ENCODE measurements around the gene DNAJC6. TPM values are rescaled to one million over a fixed set of nuclear protein-coding genes. Genes with fewer than 3 reads are reported as not detected.

DNAJC6 gene
- total RNA-seq, 1 donor from 2014 or later, result 16.7 TPM

- TF ChIP-seq CTCF (IDR thresholded peaks at IDR 0.05), result no peak
- H3K27ac Mint-ChIP-seq (ENCODE audit: unreplicated experiment), result no peak overlapping the region
- no peaks in the 10 kb centered on the region for H3K36me3 Mint-ChIP-seq (ENCODE audit: low read depth)
- no peaks in the 10 kb centered on the region for H3K27me3 Mint-ChIP-seq (ENCODE audit: low read depth)
- DNase-seq (ENCODE audit: low spot score), result no peak
- no peaks in the 10 kb centered on the region for H3K9me3 Mint-ChIP-seq (ENCODE audit: low read depth)
- H3K4me1 Mint-ChIP-seq (ENCODE audit: low read depth), result peaks cover 17% of the 10 kb centered on the region
- H3K4me3 Mint-ChIP-seq (ENCODE audit: unreplicated experiment), result no peak overlapping the region
Observed at GRCh38 chr1:65311760-65312159, 2.4 kb downstream of the DNAJC6 start.

DNA sequence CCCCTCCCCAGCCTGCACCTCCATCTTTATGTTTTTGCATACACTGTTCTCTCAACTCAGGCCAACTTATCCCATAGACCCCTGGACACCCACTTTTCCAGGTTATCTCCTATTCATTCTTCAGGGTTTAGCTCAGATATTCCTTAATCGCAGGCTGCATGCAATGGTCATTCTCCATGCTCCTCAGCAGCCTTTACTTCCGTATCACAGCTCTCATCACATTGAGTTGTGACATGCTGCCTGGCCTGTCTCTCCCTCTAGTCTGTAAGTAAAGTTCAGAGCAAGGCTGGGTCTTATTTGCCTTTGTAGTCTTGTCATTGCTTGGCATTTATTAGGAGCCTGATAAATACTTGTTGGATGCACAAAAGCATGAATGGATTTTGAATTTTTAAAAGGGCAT lies 6.9 kb downstream of the DNAJC6 start:
- Mint-ChIP-seq H3K36me3 (ENCODE audit: low read depth) (peaks cover 5% of the 10 kb centered on the region), H3K27ac (ENCODE audit: unreplicated experiment) (no peak overlapping the region)

DNA sequence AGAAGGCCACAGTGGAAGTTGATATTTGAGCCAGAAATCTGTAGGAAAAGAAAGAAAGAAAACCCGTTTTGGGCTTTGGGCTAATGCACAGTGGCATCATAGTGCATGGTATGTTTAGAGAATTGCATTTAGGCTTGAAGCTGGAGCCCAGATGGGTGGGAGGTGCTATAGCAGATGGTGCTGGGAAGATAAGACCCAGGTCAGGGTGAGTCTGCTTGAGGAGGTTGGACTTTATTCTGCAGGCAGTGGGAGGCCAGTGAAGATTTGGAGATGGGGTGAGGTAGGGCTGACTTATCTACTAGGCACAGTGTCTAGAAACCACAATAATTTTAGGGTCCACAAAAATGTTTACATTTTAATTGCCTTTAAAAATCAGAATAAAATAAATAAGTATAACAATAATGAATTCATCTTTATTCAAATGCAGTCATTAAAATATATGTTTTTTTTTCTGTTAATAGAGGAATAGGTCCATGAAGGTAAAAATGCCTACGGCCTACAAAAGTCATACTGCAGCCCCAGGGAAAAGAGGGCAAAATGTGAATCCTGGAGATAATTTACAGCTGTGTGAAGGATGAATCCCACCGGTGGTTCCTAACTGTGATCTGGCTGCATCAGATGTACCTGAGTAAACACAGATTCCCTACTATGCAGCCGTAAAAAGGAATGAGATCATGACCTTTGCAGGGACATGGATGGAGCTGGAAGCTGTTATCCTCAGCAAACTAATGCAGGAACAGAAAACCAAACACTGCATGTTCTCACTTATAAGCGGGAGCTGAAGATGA lies 8.7 kb downstream of the DNAJC6 start:
- H3K4me3 Mint-ChIP-seq (ENCODE audit: unreplicated experiment), result no peak overlapping the region
- no peaks in the 10 kb centered on the region for H3K4me1 Mint-ChIP-seq (ENCODE audit: low read depth)
- no peak for TF ChIP-seq CTCF (IDR thresholded peaks at IDR 0.05)
- H3K27me3 Mint-ChIP-seq (ENCODE audit: low read depth), result no peaks in the 10 kb centered on the region
- peaks cover 3% of the 10 kb centered on the region for H3K9me3 Mint-ChIP-seq (ENCODE audit: low read depth)
- DNase-seq (ENCODE audit: low spot score), result no peak
- H3K27ac Mint-ChIP-seq (ENCODE audit: unreplicated experiment), result no peak overlapping the region
- peaks cover 5% of the 10 kb centered on the region for H3K36me3 Mint-ChIP-seq (ENCODE audit: low read depth)

More for the DNA sequence above, 6.9 kb downstream of the DNAJC6 start:
- TF ChIP-seq CTCF (IDR thresholded peaks at IDR 0.05), result no peak
- H3K27me3 Mint-ChIP-seq (ENCODE audit: low read depth), result no peaks in the 10 kb centered on the region
- H3K4me1 Mint-ChIP-seq (ENCODE audit: low read depth), result no peaks in the 10 kb centered on the region
- no peak for DNase-seq (ENCODE audit: low spot score)
- peaks cover 3% of the 10 kb centered on the region for H3K9me3 Mint-ChIP-seq (ENCODE audit: low read depth)
- no peak overlapping the region for H3K4me3 Mint-ChIP-seq (ENCODE audit: unreplicated experiment)

DNA sequence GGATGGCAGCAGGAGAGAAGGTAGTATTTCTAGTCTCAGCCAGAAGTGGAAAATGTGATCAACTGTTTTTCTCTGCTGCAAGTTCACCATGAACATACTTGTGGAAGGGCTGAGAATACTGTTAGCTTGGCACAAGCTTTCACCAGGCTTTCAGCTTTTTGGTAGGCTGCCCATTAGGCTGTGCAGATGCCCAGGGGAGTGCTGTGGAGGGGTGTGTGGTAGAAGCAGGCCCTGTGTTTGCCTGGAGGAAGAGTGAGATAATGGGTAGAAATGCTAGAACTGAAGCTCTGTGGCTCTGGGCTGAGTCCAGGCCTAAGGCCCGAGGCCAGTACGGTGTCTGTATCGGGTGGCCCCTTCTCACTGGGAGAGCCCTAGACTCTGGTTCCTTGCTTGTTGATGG lies 9.8 kb downstream of the DNAJC6 start:
- no peak for TF ChIP-seq CTCF (IDR thresholded peaks at IDR 0.05)
- DNase-seq (ENCODE audit: low spot score), result no peak
- Mint-ChIP-seq H3K27ac (ENCODE audit: unreplicated experiment) (no peak overlapping the region), H3K9me3 (ENCODE audit: low read depth) (peaks cover 3% of the 10 kb centered on the region), H3K4me1 (ENCODE audit: low read depth) (no peaks in the 10 kb centered on the region), H3K36me3 (ENCODE audit: low read depth) (peaks cover 5% of the 10 kb centered on the region), H3K4me3 (ENCODE audit: unreplicated experiment) (no peak overlapping the region), H3K27me3 (ENCODE audit: low read depth) (no peaks in the 10 kb centered on the region)

- TF ChIP-seq CTCF (IDR thresholded peaks at IDR 0.05), result no peak
- Mint-ChIP-seq H3K4me1 (ENCODE audit: low read depth) (no peaks in the 10 kb centered on the region), H3K36me3 (ENCODE audit: low read depth) (peaks cover 5% of the 10 kb centered on the region), H3K27ac (ENCODE audit: unreplicated experiment) (no peak overlapping the region), H3K27me3 (ENCODE audit: low read depth) (no peaks in the 10 kb centered on the region), H3K9me3 (ENCODE audit: low read depth) (peaks cover 3% of the 10 kb centered on the region), H3K4me3 (ENCODE audit: unreplicated experiment) (no peak overlapping the region)
- DNase-seq (ENCODE audit: low spot score), result no peak
Observed at GRCh38 chr1:65319754-65320153, 10.4 kb downstream of the DNAJC6 start.
